GM19193 (cell line): ENCODE measurements around the gene KDELR3.

Experiments
- POLR2A ChIP-seq: IDR thresholded peaks from 4 replicates; pipeline ENCODE4 v1.6.1; 2011; ENCODE audit not compliant: insufficient read depth, insufficient read length; ENCODE audit errors: extremely low read depth

Gene KDELR3

GRCh38 chr22:38467904-38468442, at the start of gene KDELR3:
KDELR3 (plus strand) TSS chr22:38468096; CDS start chr22:38468234, 138 bp downstream.
- no peak for TF ChIP-seq POLR2A

- no peak for TF ChIP-seq POLR2A
Measured at GRCh38 chr22:38418589-38418988, 49.3 kb upstream of the KDELR3 start.

GRCh38 chr22:38419121-38419857, 48.6 kb upstream of the KDELR3 start:
- no peak for TF ChIP-seq POLR2A

GRCh38 chr22:38419858-38420160, 48.1 kb upstream of the KDELR3 start:
- no peak for TF ChIP-seq POLR2A

GRCh38 chr22:38420734-38421133, 47.2 kb upstream of the KDELR3 start:
- no peak for TF ChIP-seq POLR2A

- no peak for TF ChIP-seq POLR2A
Measured at GRCh38 chr22:38422611-38423511, 45.0 kb upstream of the KDELR3 start.

GRCh38 chr22:38423512-38424503, 44.1 kb upstream of the KDELR3 start:
- no peak for TF ChIP-seq POLR2A

- TF ChIP-seq POLR2A: no peak
Measured at GRCh38 chr22:38424525-38425080, 43.3 kb upstream of the KDELR3 start.

GRCh38 chr22:38426628-38427027, 41.3 kb upstream of the KDELR3 start:
- TF ChIP-seq POLR2A: no peak

GRCh38 chr22:38427465-38427864, 40.4 kb upstream of the KDELR3 start:
- TF ChIP-seq POLR2A: no peak

GRCh38 chr22:38427940-38428339, 40.0 kb upstream of the KDELR3 start:
- no peak for TF ChIP-seq POLR2A

GRCh38 chr22:38428714-38429113, 39.2 kb upstream of the KDELR3 start:
- TF ChIP-seq POLR2A: no peak

- no peak for TF ChIP-seq POLR2A
Measured at GRCh38 chr22:38429499-38430068, 38.3 kb upstream of the KDELR3 start.
